ENCODE results near the gene DPM3. TPM values are rescaled to one million over a fixed set of nuclear protein-coding genes. Genes with fewer than 3 reads are reported as not detected.

The DPM3 gene
- total and polyA plus RNA-seq, 2 of the 13 experiments (the other 11 are each of a cell fraction or from before 2014, with no cell fraction given), result 23.2 to 53.4 TPM

- TF ChIP-seq FUBP1 (CRISPR knock-in tag; IDR thresholded peaks at IDR 0.05; ENCODE audit: borderline replicate concordance), result no peak
- TF ChIP-seq FOSL2 (CRISPR knock-in tag; IDR thresholded peaks at IDR 0.05), result peak; percentile 81
- TF ChIP-seq ZFYVE20 (CRISPR knock-in tag; IDR thresholded peaks at IDR 0.05; ENCODE audit: borderline replicate concordance, low read depth), result no peak
- no peak for TF ChIP-seq U2AF1 (optimal IDR thresholded peaks at IDR 0.05; ENCODE audit: low read depth, low read length)
- TF ChIP-seq SOX5 (CRISPR knock-in tag; IDR thresholded peaks at IDR 0.05; ENCODE audit: borderline replicate concordance), result peak; percentile 97
- TF ChIP-seq NCOA1 (CRISPR knock-in tag; IDR thresholded peaks at IDR 0.05), result no peak
- no peak for TF ChIP-seq TCF7L2 (IDR thresholded peaks at IDR 0.05; ENCODE audit: low read depth, low read length)
- peak; percentile 97 for TF ChIP-seq HNF4G (IDR thresholded peaks at IDR 0.05; ENCODE audit: borderline replicate concordance, low read depth, low read length)
- TF ChIP-seq HNF4G (CRISPR knock-in tag; IDR thresholded peaks at IDR 0.05; ENCODE audit: borderline replicate concordance, low read depth), result peak; percentile 93
- peak; percentile 89; the same call in 1 of the 2 replicates for TF ChIP-seq PCBP1 (IDR thresholded peaks at IDR 0.05; ENCODE audit: borderline replicate concordance, low read depth, low read length)
- TF ChIP-seq ZNF460 (CRISPR knock-in tag; IDR thresholded peaks at IDR 0.05; ENCODE audit: borderline replicate concordance), result no peak; the same call in 1 of the 2 replicates
- TF ChIP-seq ZNF292 (CRISPR knock-in tag; IDR thresholded peaks at IDR 0.05; ENCODE audit: borderline replicate concordance, low read depth), result no peak
- no peak for TF ChIP-seq ZNF225 (CRISPR knock-in tag; IDR thresholded peaks at IDR 0.05)
- peak; percentile 88; the same call in 1 of the 2 replicates for TF ChIP-seq HMGXB3 (CRISPR knock-in tag; IDR thresholded peaks at IDR 0.05; ENCODE audit: borderline replicate concordance)
- TF ChIP-seq NKX3-1 (CRISPR knock-in tag; IDR thresholded peaks at IDR 0.05), result peak; percentile 78
- no peak for TF ChIP-seq TEAD2 (CRISPR knock-in tag; IDR thresholded peaks at IDR 0.05)
- TF ChIP-seq SNAPC5 (CRISPR knock-in tag; IDR thresholded peaks at IDR 0.05; ENCODE audit: borderline replicate concordance), result peak; percentile 79; the same call in 1 of the 2 replicates
- no peak for TF ChIP-seq MXD3 (CRISPR knock-in tag; IDR thresholded peaks at IDR 0.05)
- TF ChIP-seq NR0B2 (CRISPR knock-in tag; IDR thresholded peaks at IDR 0.05), result peak; percentile 75; the same call in 1 of the 2 replicates
- no peak for TF ChIP-seq DBP (CRISPR knock-in tag; IDR thresholded peaks at IDR 0.05; ENCODE audit: not compliant biosample characterization)
- peak; percentile 87; the same call in 1 of the 2 replicates for TF ChIP-seq ZFP1 (CRISPR knock-in tag; IDR thresholded peaks at IDR 0.05)
Observed at GRCh38 chr1:155127105-155127966, 13.0 kb downstream of the DPM3 start, which contains the start of gene EFNA1 (continued).
